PC-3 (cell line): ENCODE measurements around the gene OPA3. TPM values are rescaled to one million over a fixed set of nuclear protein-coding genes. Genes with fewer than 3 reads are reported as not detected.
A peak's percentile ranks its signal among the peaks of the same experiment; 100 is the strongest.

Experiments used
- ATAC-seq: fragments of 200-7000 bp; cut with Tn5 transposase; 2 replicates; pipeline ENCODE4 v1.9.1; 2020; ENCODE audit warnings: mild to moderate bottlenecking, moderate library complexity
- BruUV-seq: library from RNA; stranded (reverse); fragments of 400-500 nt; replicated peaks from 2 replicates; lab custom pipeline; 2021; lab: Mats Ljungman, UMichigan
- CTCF ChIA-PET: fragments of 300-600 bp; sonication (Branson Sonifier 250); formaldehyde crosslinking; loops from one replicate; lab custom pipeline; 2022; ENCODE audit warnings: antibody characterized with exemption; lab: Charles Lee
- POLR2A ChIA-PET: fragments of 300-600 bp; sonication (Branson Sonifier 250); formaldehyde crosslinking; loops from one replicate; lab custom pipeline; 2022; ENCODE audit warnings: antibody characterized with exemption; ENCODE audit not compliant: unreplicated experiment; lab: Charles Lee
- DNase-seq: peaks from one replicate; pipeline ENCODE4 v3.0.0-alpha.2; 2015
- H2AFZ ChIP-seq: fragments of 300-600 bp; sonication (generic); 2 replicates; pipeline ENCODE4 v1.6.0; 2016; ENCODE audit warnings: antibody characterized with exemption, low read length
- H3F3A ChIP-seq: fragments of 300-600 bp; sonication (generic); one replicate; pipeline ENCODE4 v1.6.0; 2017; ENCODE audit warnings: antibody characterized with exemption, low read length, control low read depth, mild to moderate bottlenecking; ENCODE audit not compliant: unreplicated experiment
- H3K27ac ChIP-seq: fragments of 300-600 bp; sonication (generic); 2 replicates; pipeline ENCODE4 v1.5.1; 2016; ENCODE audit warnings: mild to moderate bottlenecking, low read length
- H3K27me3 ChIP-seq: fragments of 300-600 bp; sonication (generic); 2 replicates; pipeline ENCODE4 v1.6.1; 2016; ENCODE audit warnings: low read length, mixed read lengths
- H3K36me3 ChIP-seq: fragments of 300-600 bp; sonication (generic); 2 replicates; pipeline ENCODE4 v1.6.1; 2016; ENCODE audit warnings: low read depth, mixed run types, low read length, mixed read lengths
- H3K4me1 ChIP-seq: fragments of 300-600 bp; sonication (generic); 2 replicates; pipeline ENCODE4 v1.5.1; 2016; ENCODE audit warnings: low read length; ENCODE audit not compliant: insufficient read depth
- H3K4me2 ChIP-seq: fragments of 300-600 bp; sonication (generic); 2 replicates; pipeline ENCODE4 v1.6.0; 2016; ENCODE audit warnings: low read length
- H3K4me3 ChIP-seq: fragments of 300-600 bp; sonication (generic); 2 replicates; pipeline ENCODE4 v1.5.1; 2016; ENCODE audit warnings: mild to moderate bottlenecking, low read length, mixed read lengths
- H3K79me2 ChIP-seq: fragments of 300-600 bp; sonication (generic); 2 replicates; pipeline ENCODE4 v1.6.1; 2017; ENCODE audit warnings: low read length, mixed read lengths
- H3K9ac ChIP-seq: fragments of 300-600 bp; sonication (generic); 2 replicates; pipeline ENCODE4 v1.6.0; 2016; ENCODE audit warnings: mild to moderate bottlenecking, low read length
- H3K9me2 ChIP-seq: fragments of 300-600 bp; sonication (generic); replicated peaks from 2 replicates; pipeline ENCODE4 v1.6.1; 2016; ENCODE audit warnings: mixed run types, low read length, mixed read lengths
- H3K9me3 ChIP-seq: fragments of 300-600 bp; sonication (generic); 2 replicates; pipeline ENCODE4 v1.6.1; 2016; ENCODE audit warnings: low read length, mixed read lengths
- H4K20me1 ChIP-seq: fragments of 300-600 bp; sonication (generic); 2 replicates; pipeline ENCODE4 v1.6.1; 2016; ENCODE audit warnings: low read length, mixed read lengths
- EZH2 ChIP-seq: fragments of 300-600 bp; sonication (generic); IDR thresholded peaks from one replicate; pipeline ENCODE4 v1.6.1; 2017; ENCODE audit warnings: antibody characterized with exemption, mild to moderate bottlenecking, low read length; ENCODE audit not compliant: unreplicated experiment
- intact Hi-C: fragments of 100-400 bp; cut with micrococcal nuclease; formaldehyde crosslinking; loops from 2 replicates; pipeline ENCODE4 v1.9.0; 2023
- total RNA-seq: library from RNA; depleted of rRNA; stranded (reverse); fragments of >200 nt; gene quantifications from 2 replicates; pipeline ENCODE4 v1.2.3, GENCODE V29; 2014; rRNA removed
- TF ChIP-seq, protein P1 (sequence below): fragments of 300-600 bp; sonication (generic); conservative IDR thresholded peaks from 2 replicates; pipeline ENCODE4 v1.5.1; 2017; ENCODE audit warnings: antibody characterized with exemption, low read depth, mild to moderate bottlenecking, low read length

The OPA3 gene
- total RNA-seq, 1 experiment from 2014 or later: 9.4 TPM

GRCh38 chr19:45477713-45478453 is 106.7 kb downstream of the OPA3 start:
- H3K4me1 ChIP-seq: no peaks in the 10 kb centered on the region
- CTCF ChIA-PET: interaction anchor here (0.6 to 4.0 kb wide), 8 partner anchors 9 to 370 kb away, joined by 3 to 60 read pairs (median 6); partner anchors contain the start of gene FOSB
- POLR2A ChIA-PET: no interaction called here
- intact Hi-C loops: loop anchor here (1.0 to 2.0 kb wide), 3 partner anchors 39 to 73 kb away; partner anchors contain the start of gene PPP1R13L
- H3K4me2 ChIP-seq: peak overlapping the region; percentile 82
- no peaks in the 10 kb centered on the region for H3K9me2 ChIP-seq
- peak overlapping the region; percentile 83 for H3K9ac ChIP-seq
- H3F3A ChIP-seq: no peaks in the 10 kb centered on the region
- no peak overlapping the region for H2AFZ ChIP-seq
- H3K36me3 ChIP-seq: no peaks in the 10 kb centered on the region
- peak; percentile 40 for ATAC-seq
- TF ChIP-seq, protein P1, sequence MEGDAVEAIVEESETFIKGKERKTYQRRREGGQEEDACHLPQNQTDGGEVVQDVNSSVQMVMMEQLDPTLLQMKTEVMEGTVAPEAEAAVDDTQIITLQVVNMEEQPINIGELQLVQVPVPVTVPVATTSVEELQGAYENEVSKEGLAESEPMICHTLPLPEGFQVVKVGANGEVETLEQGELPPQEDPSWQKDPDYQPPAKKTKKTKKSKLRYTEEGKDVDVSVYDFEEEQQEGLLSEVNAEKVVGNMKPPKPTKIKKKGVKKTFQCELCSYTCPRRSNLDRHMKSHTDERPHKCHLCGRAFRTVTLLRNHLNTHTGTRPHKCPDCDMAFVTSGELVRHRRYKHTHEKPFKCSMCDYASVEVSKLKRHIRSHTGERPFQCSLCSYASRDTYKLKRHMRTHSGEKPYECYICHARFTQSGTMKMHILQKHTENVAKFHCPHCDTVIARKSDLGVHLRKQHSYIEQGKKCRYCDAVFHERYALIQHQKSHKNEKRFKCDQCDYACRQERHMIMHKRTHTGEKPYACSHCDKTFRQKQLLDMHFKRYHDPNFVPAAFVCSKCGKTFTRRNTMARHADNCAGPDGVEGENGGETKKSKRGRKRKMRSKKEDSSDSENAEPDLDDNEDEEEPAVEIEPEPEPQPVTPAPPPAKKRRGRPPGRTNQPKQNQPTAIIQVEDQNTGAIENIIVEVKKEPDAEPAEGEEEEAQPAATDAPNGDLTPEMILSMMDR: peak; percentile 56; the same call in 1 of the 2 replicates
- TF ChIP-seq EZH2: no peak
- H3K79me2 ChIP-seq: no peaks in the 10 kb centered on the region
- H4K20me1 ChIP-seq: no peaks in the 10 kb centered on the region
- H3K27ac ChIP-seq: peak overlapping the region; percentile 93
- no peaks in the 10 kb centered on the region for H3K27me3 ChIP-seq
- no peaks in the 10 kb centered on the region for H3K9me3 ChIP-seq
- no TSS peak for BruUV-seq
- peak overlapping the region; percentile 68 for H3K4me3 ChIP-seq
- DNase-seq: peak; percentile 83

Other genes starting within 250 kb of the OPA3 start
- gene KLC3, start 244.1 kb downstream of the OPA3 start, total RNA-seq: 23.4 and 27.5 TPM in 2 replicates
- gene ERCC2, start 214.2 kb downstream of the OPA3 start, total RNA-seq: 48.0 and 57.5 TPM in 2 replicates
- gene PPP1R13L, start 179.7 kb downstream of the OPA3 start, total RNA-seq: 28.6 and 36.4 TPM in 2 replicates
- gene POLR1G, start 178.2 kb downstream of the OPA3 start, total RNA-seq: 25.9 and 43.0 TPM in 2 replicates
- 56.2 and 57.3 TPM in 2 replicates for gene ERCC1, start 160.9 kb downstream of the OPA3 start, total RNA-seq
- gene FOSB, start 116.8 kb downstream of the OPA3 start, total RNA-seq: 35.8 and 60.5 TPM in 2 replicates
- 9.5 and 12.9 TPM in 2 replicates for gene RTN2, start 87.8 kb downstream of the OPA3 start, total RNA-seq
- 2.5 and 4.7 TPM in 2 replicates for gene PPM1N, start 86.4 kb downstream of the OPA3 start, total RNA-seq
- gene VASP, start 77.3 kb downstream of the OPA3 start, total RNA-seq: 120 and 158 TPM in 2 replicates
- 3.1 and 3.7 TPM in 2 replicates for gene GPR4, start 17.4 kb upstream of the OPA3 start, total RNA-seq
- gene EML2, start 54.6 kb upstream of the OPA3 start, total RNA-seq: 28.9 and 37.8 TPM in 2 replicates
- gene GIPR, start 83.4 kb upstream of the OPA3 start, total RNA-seq: 1.9 and 4.8 TPM in 2 replicates
- 554 and 631 TPM in 2 replicates for gene SNRPD2, start 107.2 kb upstream of the OPA3 start, total RNA-seq
- 9.8 and 13.4 TPM in 2 replicates for gene QPCTL, start 107.9 kb upstream of the OPA3 start, total RNA-seq
- gene FBXO46, start 146.1 kb upstream of the OPA3 start, total RNA-seq: 12.8 and 16.1 TPM in 2 replicates
- gene MEIOSIN, start 148.6 kb upstream of the OPA3 start, total RNA-seq: not detected in 2 replicates
- gene SIX5, start 184.4 kb upstream of the OPA3 start, total RNA-seq: 9.3 and 13.6 TPM in 2 replicates
- gene DMPK, start 197.7 kb upstream of the OPA3 start, total RNA-seq: 18.3 and 18.9 TPM in 2 replicates
- gene DMWD, start 208.0 kb upstream of the OPA3 start, total RNA-seq: 34.9 and 50.3 TPM in 2 replicates
- gene RSPH6A, start 230.5 kb upstream of the OPA3 start, total RNA-seq: 0.12 TPM in 1 of 2 replicates, not detected in the other